Cardiac fibroblast (primary cell): Measurements from ENCODE around the gene MYO7A.

Experiments used
- DNase-seq, 2 donors: peaks; one replicate each; pipeline versions ENCODE4 v3.0.0 to v3.0.0-alpha.2; 2010; ENCODE audit warnings: low read depth in 2 of 2
- H3K4me3 ChIP-seq, 2 donors: replicated peaks in 1 of 2; 1 replicate in 1 of 2; 2 replicates in 1 of 2; pipeline ENCODE4 v1.5.1; 2011; ENCODE audit warnings: low read depth in 2 of 2, low read length in 2 of 2, mild to moderate bottlenecking in 2 of 2, moderate library complexity in 1 of 2
- CTCF ChIP-seq: IDR thresholded peaks from one replicate; pipeline ENCODE4 v1.5.1; 2011; ENCODE audit warnings: low read depth, mild to moderate bottlenecking, low read length, inconsistent platforms

Gene MYO7A

GRCh38 chr11:77184136-77184860 lies 56.3 kb downstream of the MYO7A start:
- DNase-seq: no peak
- no peak overlapping the region for H3K4me3 ChIP-seq
- TF ChIP-seq CTCF: no peak

- no peak overlapping the region for H3K4me3 ChIP-seq
- no peak for TF ChIP-seq CTCF
- no peak for DNase-seq
These were observed 58.3 kb downstream of the MYO7A start for GRCh38 chr11:77186302-77186701.

- no peak overlapping the region for H3K4me3 ChIP-seq
- no peak for TF ChIP-seq CTCF
- no peak for DNase-seq
These were observed 59.2 kb downstream of the MYO7A start for GRCh38 chr11:77187111-77187750.

GRCh38 chr11:77187776-77188632 lies 60.0 kb downstream of the MYO7A start:
- peak; percentile 85 for DNase-seq
- TF ChIP-seq CTCF: peak; percentile 86
- H3K4me3 ChIP-seq: no peak overlapping the region

GRCh38 chr11:77188633-77189491 lies 60.8 kb downstream of the MYO7A start:
- TF ChIP-seq CTCF: no peak
- DNase-seq: no peak
- H3K4me3 ChIP-seq: no peak overlapping the region

GRCh38 chr11:77189588-77190210 lies 61.7 kb downstream of the MYO7A start:
- DNase-seq: no peak

More at GRCh38 chr11:77189588-77190210, 61.7 kb downstream of the MYO7A start:
- no peak for TF ChIP-seq CTCF
- H3K4me3 ChIP-seq: no peak overlapping the region
